ENCODE results near the gene FOXL2. TPM values are rescaled to one million over a fixed set of nuclear protein-coding genes. Genes with fewer than 3 reads are reported as not detected.
"Not testable (repeated sequence)": the region's sequence is repeated elsewhere in the genome, so short reads cannot be mapped to it uniquely, and the experiment has no call there.

FOXL2 gene
- total RNA-seq, 2 donors from 2014 or later: 0.07 TPM; not detected in 1

DNA sequence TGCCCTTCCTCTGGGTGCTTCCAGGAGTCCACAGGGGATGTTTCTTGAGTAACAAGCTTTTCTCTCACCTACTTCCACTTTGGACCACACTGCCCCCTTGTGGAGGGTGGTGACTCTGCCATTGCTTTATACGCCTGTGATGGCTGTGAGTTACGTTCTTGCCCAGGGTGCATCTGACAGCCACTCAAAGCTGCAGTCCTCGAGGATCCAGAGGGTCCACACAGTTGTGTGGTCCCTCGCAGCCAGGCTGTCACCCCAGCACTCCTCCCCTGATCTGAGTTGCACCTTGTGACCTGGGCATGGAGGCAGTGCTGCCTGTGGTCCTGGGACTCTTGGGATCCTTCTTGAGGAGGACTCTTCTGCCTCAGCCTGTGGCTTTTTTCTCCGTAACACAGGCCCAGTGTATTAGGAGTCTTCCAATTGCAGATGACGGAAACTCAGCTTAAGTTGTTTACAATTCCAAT is 23.4 kb downstream of the FOXL2 start:
- Histone ChIP-seq H3K4me1 (no peaks in the 10 kb centered on the region), H3K9ac (ENCODE audit: low read depth in 2 of 2, low read length in 2 of 2) (no peak overlapping the region), H3K27me3 (no peaks in the 10 kb centered on the region), H3K27ac (no peak overlapping the region), H3K9me3 (no peaks in the 10 kb centered on the region), H3K36me3 (no peaks in the 10 kb centered on the region), H3K4me3 (no peak overlapping the region)
- TF ChIP-seq, protein P1, sequence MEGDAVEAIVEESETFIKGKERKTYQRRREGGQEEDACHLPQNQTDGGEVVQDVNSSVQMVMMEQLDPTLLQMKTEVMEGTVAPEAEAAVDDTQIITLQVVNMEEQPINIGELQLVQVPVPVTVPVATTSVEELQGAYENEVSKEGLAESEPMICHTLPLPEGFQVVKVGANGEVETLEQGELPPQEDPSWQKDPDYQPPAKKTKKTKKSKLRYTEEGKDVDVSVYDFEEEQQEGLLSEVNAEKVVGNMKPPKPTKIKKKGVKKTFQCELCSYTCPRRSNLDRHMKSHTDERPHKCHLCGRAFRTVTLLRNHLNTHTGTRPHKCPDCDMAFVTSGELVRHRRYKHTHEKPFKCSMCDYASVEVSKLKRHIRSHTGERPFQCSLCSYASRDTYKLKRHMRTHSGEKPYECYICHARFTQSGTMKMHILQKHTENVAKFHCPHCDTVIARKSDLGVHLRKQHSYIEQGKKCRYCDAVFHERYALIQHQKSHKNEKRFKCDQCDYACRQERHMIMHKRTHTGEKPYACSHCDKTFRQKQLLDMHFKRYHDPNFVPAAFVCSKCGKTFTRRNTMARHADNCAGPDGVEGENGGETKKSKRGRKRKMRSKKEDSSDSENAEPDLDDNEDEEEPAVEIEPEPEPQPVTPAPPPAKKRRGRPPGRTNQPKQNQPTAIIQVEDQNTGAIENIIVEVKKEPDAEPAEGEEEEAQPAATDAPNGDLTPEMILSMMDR (IDR thresholded peaks at IDR 0.05): peak; percentile 90
- peak; percentile 92 for DNase-seq
- intact Hi-C loops (cut with DNase I): loop anchor here (2.0 to 5.0 kb wide), 3 partner anchors 329 to 506 kb away; partner anchors contain the start of gene CEP70

DNA sequence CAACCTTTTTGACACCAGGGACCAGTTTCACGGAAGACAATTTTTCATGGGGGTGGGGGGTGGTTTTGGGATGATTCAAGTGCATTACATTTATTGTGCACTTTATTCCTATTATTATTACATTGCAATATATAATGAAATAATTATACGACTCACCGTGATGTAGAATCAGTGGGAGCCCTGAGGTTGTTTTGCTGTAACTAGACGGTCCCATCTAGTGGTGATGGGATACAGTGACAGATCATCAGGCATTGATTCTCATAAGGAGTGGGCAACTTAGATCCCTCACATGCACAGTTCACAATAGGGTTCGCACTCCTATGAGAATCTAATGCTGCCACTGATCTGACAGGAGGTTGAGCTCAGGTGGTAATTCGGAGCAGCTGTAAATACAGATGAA is 24.5 kb downstream of the FOXL2 start:
- not testable (repeated sequence) for H3K36me3 ChIP-seq; H3K9ac ChIP-seq (ENCODE audit: low read depth in 2 of 2, low read length in 2 of 2); H3K27ac ChIP-seq; H3K9me3 ChIP-seq; DNase-seq; H3K4me3 ChIP-seq; H3K4me1 ChIP-seq; H3K27me3 ChIP-seq
- intact Hi-C loops (cut with DNase I): loop anchor here (2.0 to 5.0 kb wide), 3 partner anchors 328 to 505 kb away; partner anchors contain the start of gene CEP70

DNA sequence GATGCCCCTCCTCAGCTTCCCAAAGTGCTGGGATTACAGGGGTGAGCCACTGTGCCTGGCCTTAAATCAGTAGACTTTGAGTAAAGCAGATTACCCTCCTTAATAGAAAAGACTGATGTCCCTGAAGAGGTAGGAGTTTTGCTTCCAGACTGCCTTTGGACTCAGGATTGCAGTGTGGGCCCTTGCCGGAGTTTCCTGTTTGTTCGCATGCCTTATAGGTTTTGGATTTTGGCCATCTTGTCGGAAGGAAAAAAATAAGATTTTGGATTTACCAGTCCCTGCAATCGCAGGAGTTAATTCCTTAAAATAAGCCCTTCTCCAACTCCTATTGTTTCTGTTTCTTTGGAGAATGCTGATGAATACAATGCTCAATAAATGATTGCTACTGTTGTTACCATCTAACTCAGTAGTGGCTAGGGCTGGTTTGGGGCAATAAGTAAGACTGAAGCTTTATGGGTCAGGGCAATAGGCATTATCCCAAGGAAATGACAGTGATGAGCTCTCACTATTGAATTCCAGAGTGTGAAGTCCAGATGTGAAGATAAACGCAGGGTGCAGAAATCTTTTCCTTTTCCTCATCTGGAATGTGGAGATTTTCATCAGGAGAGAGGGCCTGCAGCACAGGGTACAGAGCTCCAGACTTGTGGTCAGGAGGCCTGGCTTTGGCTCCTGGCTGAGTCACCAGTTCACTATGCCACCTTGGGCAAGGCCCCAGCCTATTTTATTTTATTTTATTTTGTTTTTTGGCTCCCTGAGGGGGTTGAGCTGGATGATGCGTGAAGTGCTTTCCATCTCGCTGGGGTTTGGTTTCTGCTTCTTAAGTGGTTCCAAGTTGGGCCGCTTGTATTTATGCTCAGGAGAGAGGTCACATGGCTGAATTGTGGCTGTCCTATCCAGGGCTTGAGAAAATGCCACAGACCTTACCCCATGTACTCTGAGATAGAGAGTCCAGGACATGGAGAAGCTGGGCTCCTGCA is 25.3 kb downstream of the FOXL2 start:
- intact Hi-C loops (cut with DNase I): loop anchor here (2.0 to 5.0 kb wide), 3 partner anchors 327 to 504 kb away; partner anchors contain the start of gene CEP70
- Histone ChIP-seq H3K9me3 (no peaks in the 10 kb centered on the region), H3K4me1 (no peaks in the 10 kb centered on the region), H3K27me3 (no peaks in the 10 kb centered on the region), H3K27ac (no peak overlapping the region), H3K9ac (ENCODE audit: low read depth in 2 of 2, low read length in 2 of 2) (no peak overlapping the region), H3K36me3 (no peaks in the 10 kb centered on the region), H3K4me3 (no peak overlapping the region)
- TF ChIP-seq, protein P1 (IDR thresholded peaks at IDR 0.05): no peak
- DNase-seq: no peak

DNA sequence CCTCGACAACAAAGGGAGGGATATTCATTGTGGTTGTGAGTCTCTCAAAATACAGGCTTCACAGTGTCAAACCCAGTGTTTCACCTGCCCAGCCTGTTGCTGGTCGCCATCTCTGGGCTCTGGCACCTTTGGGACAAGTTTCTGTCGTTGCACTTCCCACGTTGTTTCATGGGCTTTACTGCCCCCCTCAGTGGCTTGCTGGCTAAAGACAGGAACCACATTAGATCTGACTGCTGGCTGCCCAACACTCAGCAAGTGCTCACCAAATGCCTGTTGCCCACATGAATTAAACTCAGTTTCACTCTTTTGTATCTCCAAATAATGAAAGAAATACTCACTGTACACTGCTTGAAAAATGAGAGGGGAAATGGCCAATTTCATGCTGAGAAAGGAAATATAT is 27.6 kb downstream of the FOXL2 start:
- Histone ChIP-seq H3K27ac (no peak overlapping the region), H3K9me3 (no peaks in the 10 kb centered on the region), H3K27me3 (no peaks in the 10 kb centered on the region), H3K4me1 (no peaks in the 10 kb centered on the region), H3K9ac (ENCODE audit: low read depth in 2 of 2, low read length in 2 of 2) (no peak overlapping the region), H3K36me3 (no peaks in the 10 kb centered on the region), H3K4me3 (no peak overlapping the region)
- intact Hi-C loops (cut with DNase I): no loop called here
- DNase-seq: no peak
- TF ChIP-seq, protein P1 (IDR thresholded peaks at IDR 0.05): no peak

DNA sequence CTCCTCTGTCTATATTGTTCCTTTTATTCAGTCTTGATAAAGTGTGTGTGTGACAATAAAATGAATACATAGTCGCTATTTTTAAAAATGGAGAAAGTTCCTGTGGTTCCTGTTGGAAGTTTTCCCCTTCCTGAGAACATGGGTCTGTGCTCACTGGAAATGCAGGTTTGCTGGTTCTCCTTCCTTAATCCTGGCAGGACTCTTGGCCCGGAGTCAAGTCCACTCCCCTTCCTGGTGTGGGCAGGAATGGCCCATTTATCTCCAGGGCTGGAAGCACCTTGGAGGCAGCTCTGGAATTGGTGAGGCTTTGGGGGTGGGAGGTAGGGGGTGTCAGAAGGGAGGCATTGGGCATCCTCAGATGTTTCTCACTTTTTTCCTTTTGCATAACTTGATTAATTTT is 30.1 kb downstream of the FOXL2 start:
- no peaks in the 10 kb centered on the region for H3K9me3 ChIP-seq
- H3K4me3 ChIP-seq: no peak overlapping the region
- no peaks in the 10 kb centered on the region for H3K27me3 ChIP-seq
- no peaks in the 10 kb centered on the region for H3K36me3 ChIP-seq
- H3K27ac ChIP-seq: peak overlapping the region; percentile 92
- H3K9ac ChIP-seq (ENCODE audit: low read depth in 2 of 2, low read length in 2 of 2): no peak overlapping the region
- DNase-seq: peak; percentile 88
- intact Hi-C loops (cut with DNase I): no loop called here
- H3K4me1 ChIP-seq: no peaks in the 10 kb centered on the region
- TF ChIP-seq, protein P1 (IDR thresholded peaks at IDR 0.05): no peak
